Neural progenitor cell (in vitro differentiated cells): ENCODE results near the gene SHOC2.

Experiments
- EZH2 ChIP-seq: fragments of 200-600 bp; sonication (generic); IDR thresholded peaks from 2 replicates; pipeline ENCODE4 v1.6.1; 2017; ENCODE audit warnings: antibody characterized with exemption, mild to moderate bottlenecking, moderate library complexity
- EZH2phosphoT487 ChIP-seq: fragments of 200-600 bp; sonication (generic); IDR thresholded peaks from 2 replicates; pipeline ENCODE4 v1.6.1; 2017; ENCODE audit warnings: antibody characterized with exemption
- TF ChIP-seq, protein P1 (sequence below): fragments of 200-600 bp; sonication (generic); IDR thresholded peaks from 2 replicates; pipeline ENCODE4 v1.5.1; 2017; ENCODE audit warnings: antibody characterized with exemption, mild to moderate bottlenecking

- TF ChIP-seq, protein P1, sequence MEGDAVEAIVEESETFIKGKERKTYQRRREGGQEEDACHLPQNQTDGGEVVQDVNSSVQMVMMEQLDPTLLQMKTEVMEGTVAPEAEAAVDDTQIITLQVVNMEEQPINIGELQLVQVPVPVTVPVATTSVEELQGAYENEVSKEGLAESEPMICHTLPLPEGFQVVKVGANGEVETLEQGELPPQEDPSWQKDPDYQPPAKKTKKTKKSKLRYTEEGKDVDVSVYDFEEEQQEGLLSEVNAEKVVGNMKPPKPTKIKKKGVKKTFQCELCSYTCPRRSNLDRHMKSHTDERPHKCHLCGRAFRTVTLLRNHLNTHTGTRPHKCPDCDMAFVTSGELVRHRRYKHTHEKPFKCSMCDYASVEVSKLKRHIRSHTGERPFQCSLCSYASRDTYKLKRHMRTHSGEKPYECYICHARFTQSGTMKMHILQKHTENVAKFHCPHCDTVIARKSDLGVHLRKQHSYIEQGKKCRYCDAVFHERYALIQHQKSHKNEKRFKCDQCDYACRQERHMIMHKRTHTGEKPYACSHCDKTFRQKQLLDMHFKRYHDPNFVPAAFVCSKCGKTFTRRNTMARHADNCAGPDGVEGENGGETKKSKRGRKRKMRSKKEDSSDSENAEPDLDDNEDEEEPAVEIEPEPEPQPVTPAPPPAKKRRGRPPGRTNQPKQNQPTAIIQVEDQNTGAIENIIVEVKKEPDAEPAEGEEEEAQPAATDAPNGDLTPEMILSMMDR = no peak
- TF ChIP-seq EZH2 (no peak), EZH2phosphoT487 (no peak)
Observed at GRCh38 chr10:110996256-110996655, 76.9 kb downstream of the SHOC2 start.
